ENCODE results near the gene EMID1. TPM values are rescaled to one million over a fixed set of nuclear protein-coding genes. Genes with fewer than 3 reads are reported as not detected.

Gene EMID1
- total RNA-seq, 1 donor from 2014 or later, result 25.5 TPM

DNA sequence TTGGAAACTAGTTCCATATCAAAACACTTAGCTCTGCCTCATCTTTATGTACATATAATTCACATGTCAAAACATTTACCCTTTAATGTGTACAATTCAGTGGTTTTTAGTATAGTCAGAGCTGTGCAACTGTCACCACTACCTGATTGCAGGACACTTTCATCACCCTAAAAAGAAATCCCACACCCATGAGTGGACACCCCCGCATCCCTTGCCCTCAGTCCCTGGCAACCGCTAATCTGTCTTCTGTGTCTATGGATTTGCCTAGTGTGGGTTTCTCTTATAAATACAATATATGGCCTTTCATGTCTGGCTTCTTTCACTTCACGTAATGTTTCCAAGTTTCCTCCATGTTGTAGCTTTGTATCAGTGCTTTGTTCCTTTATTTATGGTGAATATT lies 8.6 kb upstream of the EMID1 start:
- DNase-seq (ENCODE audit: low spot score), result no peak
- Mint-ChIP-seq H3K9me3 (ENCODE audit: unreplicated experiment) (no peaks in the 10 kb centered on the region), H3K27ac (ENCODE audit: unreplicated experiment) (no peak overlapping the region), H3K27me3 (ENCODE audit: unreplicated experiment) (peaks cover 7% of the 10 kb centered on the region), H3K4me1 (ENCODE audit: unreplicated experiment) (peaks cover 26% of the 10 kb centered on the region), H3K4me3 (ENCODE audit: unreplicated experiment) (no peak overlapping the region), H3K36me3 (ENCODE audit: low read depth, unreplicated experiment) (peaks cover 3% of the 10 kb centered on the region)
- TF ChIP-seq, protein P1, sequence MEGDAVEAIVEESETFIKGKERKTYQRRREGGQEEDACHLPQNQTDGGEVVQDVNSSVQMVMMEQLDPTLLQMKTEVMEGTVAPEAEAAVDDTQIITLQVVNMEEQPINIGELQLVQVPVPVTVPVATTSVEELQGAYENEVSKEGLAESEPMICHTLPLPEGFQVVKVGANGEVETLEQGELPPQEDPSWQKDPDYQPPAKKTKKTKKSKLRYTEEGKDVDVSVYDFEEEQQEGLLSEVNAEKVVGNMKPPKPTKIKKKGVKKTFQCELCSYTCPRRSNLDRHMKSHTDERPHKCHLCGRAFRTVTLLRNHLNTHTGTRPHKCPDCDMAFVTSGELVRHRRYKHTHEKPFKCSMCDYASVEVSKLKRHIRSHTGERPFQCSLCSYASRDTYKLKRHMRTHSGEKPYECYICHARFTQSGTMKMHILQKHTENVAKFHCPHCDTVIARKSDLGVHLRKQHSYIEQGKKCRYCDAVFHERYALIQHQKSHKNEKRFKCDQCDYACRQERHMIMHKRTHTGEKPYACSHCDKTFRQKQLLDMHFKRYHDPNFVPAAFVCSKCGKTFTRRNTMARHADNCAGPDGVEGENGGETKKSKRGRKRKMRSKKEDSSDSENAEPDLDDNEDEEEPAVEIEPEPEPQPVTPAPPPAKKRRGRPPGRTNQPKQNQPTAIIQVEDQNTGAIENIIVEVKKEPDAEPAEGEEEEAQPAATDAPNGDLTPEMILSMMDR (IDR thresholded peaks at IDR 0.05; ENCODE audit: unreplicated experiment), result no peak

DNA sequence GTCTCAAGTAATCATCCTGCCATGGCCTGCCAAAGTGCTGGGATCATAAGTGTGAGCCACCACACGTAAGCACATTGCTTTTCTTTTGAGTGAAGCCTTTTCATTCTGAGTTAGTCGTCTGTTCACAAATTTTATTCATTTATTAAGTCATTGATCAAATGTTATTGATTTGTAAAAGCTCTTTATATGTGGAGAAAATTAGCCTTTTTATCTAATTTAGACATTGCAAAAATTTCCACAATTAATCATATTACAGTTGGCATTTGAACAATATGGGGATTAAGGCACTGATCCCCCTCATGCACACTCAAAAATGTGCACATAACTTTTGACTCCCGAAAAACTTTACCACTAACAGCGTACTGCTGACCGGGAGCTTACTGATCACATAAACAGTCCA lies 7.5 kb upstream of the EMID1 start:
- no peak for DNase-seq (ENCODE audit: low spot score)
- TF ChIP-seq, protein P1 (IDR thresholded peaks at IDR 0.05; ENCODE audit: unreplicated experiment), result no peak
- no peak overlapping the region for H3K4me3 Mint-ChIP-seq (ENCODE audit: unreplicated experiment)
- H3K27me3 Mint-ChIP-seq (ENCODE audit: unreplicated experiment), result peaks cover 7% of the 10 kb centered on the region
- H3K9me3 Mint-ChIP-seq (ENCODE audit: unreplicated experiment), result no peaks in the 10 kb centered on the region
- H3K4me1 Mint-ChIP-seq (ENCODE audit: unreplicated experiment), result peaks cover 33% of the 10 kb centered on the region
- no peak overlapping the region for H3K27ac Mint-ChIP-seq (ENCODE audit: unreplicated experiment)
- H3K36me3 Mint-ChIP-seq (ENCODE audit: low read depth, unreplicated experiment), result peaks cover 3% of the 10 kb centered on the region

DNA sequence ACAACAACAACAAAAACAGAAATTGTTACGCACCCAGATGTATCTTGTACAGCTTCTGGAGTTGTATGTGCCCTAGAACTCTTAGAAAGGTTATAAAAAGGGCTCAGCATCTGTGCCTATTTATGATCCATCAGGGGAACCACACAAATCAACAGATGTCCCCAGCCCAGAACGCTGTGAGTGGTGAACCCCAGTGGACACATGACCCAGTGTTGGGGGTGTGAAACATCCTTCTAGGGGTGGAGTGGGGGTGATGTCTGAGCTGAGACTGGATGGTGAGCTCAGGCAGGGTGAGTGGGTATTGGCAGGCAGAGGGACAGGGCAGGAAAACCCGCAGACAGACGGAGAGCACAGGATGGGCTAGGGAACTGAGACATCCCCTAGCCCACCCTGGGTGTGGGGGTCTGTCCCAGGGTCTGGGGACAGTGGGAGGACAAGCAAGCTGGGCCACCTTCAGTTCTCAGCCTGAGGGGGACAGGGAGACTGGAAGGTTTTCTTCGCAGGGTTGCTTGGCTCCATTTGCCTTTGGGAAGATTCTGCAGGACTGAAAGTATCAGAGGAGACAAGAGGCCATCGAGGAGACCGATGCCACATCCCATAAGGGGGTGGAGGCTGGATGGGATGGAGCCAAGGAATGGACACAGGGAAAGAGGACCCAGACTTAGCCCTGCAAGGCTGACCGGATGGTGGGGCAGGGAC lies 5.8 kb upstream of the EMID1 start:
- TF ChIP-seq, protein P1 (IDR thresholded peaks at IDR 0.05; ENCODE audit: unreplicated experiment), result no peak
- H3K4me3 Mint-ChIP-seq (ENCODE audit: unreplicated experiment), result no peak overlapping the region
- no peak overlapping the region for H3K27ac Mint-ChIP-seq (ENCODE audit: unreplicated experiment)
- peaks cover 36% of the 10 kb centered on the region for H3K4me1 Mint-ChIP-seq (ENCODE audit: unreplicated experiment)
- DNase-seq (ENCODE audit: low spot score), result no peak
- peaks cover 3% of the 10 kb centered on the region for H3K36me3 Mint-ChIP-seq (ENCODE audit: low read depth, unreplicated experiment)
- no peaks in the 10 kb centered on the region for H3K9me3 Mint-ChIP-seq (ENCODE audit: unreplicated experiment)
- H3K27me3 Mint-ChIP-seq (ENCODE audit: unreplicated experiment), result peaks cover 7% of the 10 kb centered on the region

DNA sequence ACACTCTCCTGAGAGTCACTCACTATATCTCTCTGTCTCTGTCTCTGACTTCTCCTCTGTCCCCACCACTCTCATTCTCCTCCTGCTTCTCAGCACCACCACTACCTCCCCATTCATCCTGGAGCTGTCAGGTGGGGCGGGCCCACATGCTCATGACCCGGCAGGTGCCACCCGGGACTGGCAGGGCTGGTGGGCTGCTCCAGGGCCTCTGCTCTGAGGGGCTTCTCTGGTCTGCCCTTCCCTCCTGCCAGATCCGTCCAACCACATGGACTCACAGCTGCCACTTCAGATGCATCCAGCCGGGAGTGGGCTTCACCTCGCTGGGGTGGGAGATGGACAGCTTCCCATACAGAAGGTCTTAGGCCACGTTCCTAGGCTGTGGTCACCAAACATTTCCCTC lies 4.8 kb upstream of the EMID1 start:
- Mint-ChIP-seq H3K4me3 (ENCODE audit: unreplicated experiment) (no peak overlapping the region), H3K4me1 (ENCODE audit: unreplicated experiment) (peaks cover 33% of the 10 kb centered on the region)

DNA sequence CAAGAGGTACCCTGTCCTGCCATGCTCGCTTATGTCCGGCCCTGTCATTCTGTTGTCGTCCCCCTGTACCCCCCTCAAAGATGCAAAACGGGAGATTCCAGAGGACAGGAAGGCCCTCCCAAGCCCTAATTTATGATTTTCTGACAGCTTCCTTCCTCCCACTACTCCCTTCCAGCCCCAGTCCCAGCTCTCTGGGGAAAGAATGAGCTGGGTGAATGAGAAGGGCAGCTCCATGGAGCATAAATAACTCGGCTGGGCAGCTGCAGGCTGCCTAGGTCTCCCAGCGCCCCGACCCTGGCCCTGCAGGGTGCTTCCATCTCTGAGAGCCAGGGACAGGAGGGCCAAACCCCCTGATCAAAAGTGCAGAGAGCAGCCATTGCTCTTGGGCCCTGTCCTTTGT lies 3.9 kb upstream of the EMID1 start:
- TF ChIP-seq, protein P1 (IDR thresholded peaks at IDR 0.05; ENCODE audit: unreplicated experiment), result no peak
- Mint-ChIP-seq H3K4me1 (ENCODE audit: unreplicated experiment) (peaks cover 30% of the 10 kb centered on the region), H3K27ac (ENCODE audit: unreplicated experiment) (peak overlapping the region; percentile 84), H3K4me3 (ENCODE audit: unreplicated experiment) (no peak overlapping the region), H3K36me3 (ENCODE audit: low read depth, unreplicated experiment) (no peaks in the 10 kb centered on the region), H3K27me3 (ENCODE audit: unreplicated experiment) (peaks cover 4% of the 10 kb centered on the region), H3K9me3 (ENCODE audit: unreplicated experiment) (no peaks in the 10 kb centered on the region)
- no peak for DNase-seq (ENCODE audit: low spot score)

More for the DNA sequence above, 4.8 kb upstream of the EMID1 start:
- Mint-ChIP-seq H3K27ac (ENCODE audit: unreplicated experiment) (peak overlapping the region; percentile 59), H3K9me3 (ENCODE audit: unreplicated experiment) (no peaks in the 10 kb centered on the region), H3K27me3 (ENCODE audit: unreplicated experiment) (peaks cover 7% of the 10 kb centered on the region), H3K36me3 (ENCODE audit: low read depth, unreplicated experiment) (peaks cover 3% of the 10 kb centered on the region)
- DNase-seq (ENCODE audit: low spot score), result no peak
- TF ChIP-seq, protein P1 (IDR thresholded peaks at IDR 0.05; ENCODE audit: unreplicated experiment), result no peak

All from endothelial cell (in vitro differentiated cells).